OCI-LY3 (cell line): ENCODE results near the gene ZNF621.

Source experiments
- H2AFZ ChIP-seq: fragments of 200-600, 300-600 bp; shearing (Covaris generic); 2 replicates; pipeline ENCODE4 v1.6.0; 2014; ENCODE audit warnings: antibody characterized with exemption, low read depth, low read length
- H3K27ac ChIP-seq: fragments of 200-600, 300-600 bp; sonication (generic); 2 replicates; pipeline ENCODE4 v1.5.1; 2014; ENCODE audit warnings: mild to moderate bottlenecking, low read length, moderate library complexity, mixed read lengths
- H3K27me3 ChIP-seq: fragments of 200-600, 300-600 bp; sonication (generic); 2 replicates; pipeline ENCODE4 v1.6.1; 2014; ENCODE audit warnings: low read depth, low read length, mixed read lengths
- H3K36me3 ChIP-seq: fragments of 200-600, 300-600 bp; sonication (generic); replicated peaks from 2 replicates; pipeline ENCODE3; 2014; ENCODE audit warnings: low read depth, low read length, mixed read lengths
- H3K4me1 ChIP-seq: fragments of 300-600, 200-600 bp; sonication (generic); 2 replicates; pipeline ENCODE4 v1.6.1; 2014; ENCODE audit warnings: low read length, mixed read lengths
- H3K4me2 ChIP-seq: fragments of 200-600, 300-600 bp; sonication (generic); 2 replicates; pipeline ENCODE4 v1.6.1; 2014; ENCODE audit warnings: low read length, mixed read lengths
- H3K4me3 ChIP-seq: fragments of 300-600, 200-600 bp; sonication (generic); 2 replicates; pipeline ENCODE4 v1.5.1; 2014; ENCODE audit warnings: antibody characterized with exemption, mild to moderate bottlenecking, low read length, moderate library complexity
- H3K79me2 ChIP-seq: fragments of 300-600, 200-600 bp; shearing (Covaris generic); 2 replicates; pipeline ENCODE4 v1.6.1; 2014; ENCODE audit warnings: mild to moderate bottlenecking, low read length, mixed read lengths
- H3K9ac ChIP-seq: fragments of 300-600, 200-600 bp; shearing (Covaris generic); 2 replicates; pipeline ENCODE4 v1.6.0; 2014; ENCODE audit warnings: mild to moderate bottlenecking, low read length, moderate library complexity
- H3K9me3 ChIP-seq: fragments of 200-600, 300-600 bp; shearing (Covaris generic); 2 replicates; pipeline ENCODE4 v1.6.1; 2014; ENCODE audit warnings: low read length, mixed read lengths; ENCODE audit not compliant: insufficient read depth
- H4K20me1 ChIP-seq: fragments of 200-600, 300-600 bp; sonication (generic); 2 replicates; pipeline ENCODE4 v1.6.1; 2016; ENCODE audit warnings: low read length, mixed read lengths; ENCODE audit not compliant: insufficient read depth
- CTCF ChIP-seq: fragments of 200-600, 300-600 bp; sonication (generic); IDR thresholded peaks from 2 replicates; pipeline ENCODE4 v1.5.1; 2014; ENCODE audit warnings: antibody characterized with exemption, low read length, low read depth
- EZH2phosphoT487 ChIP-seq: fragments of 200-600 bp; shearing (Covaris generic); IDR thresholded peaks from 2 replicates; pipeline ENCODE4 v1.6.1; 2018; ENCODE audit warnings: antibody characterized with exemption, mixed run types, low read depth

ZNF621 gene

GRCh38 chr3:40511031-40511718 is 13.6 kb upstream of the ZNF621 start:
- Histone ChIP-seq H3K79me2 (no peaks in the 10 kb centered on the region), H3K27me3 (no peaks in the 10 kb centered on the region), H4K20me1 (no peaks in the 10 kb centered on the region), H3K4me3 (no peak overlapping the region), H3K4me1 (peaks cover 6% of the 10 kb centered on the region; the same call in 1 of the 2 replicates), H3K9ac (no peak overlapping the region), H3K9me3 (no peaks in the 10 kb centered on the region), H3K4me2 (no peak overlapping the region), H3K36me3 (no peaks in the 10 kb centered on the region), H2AFZ (no peak overlapping the region), H3K27ac (no peak overlapping the region)
- no peak for TF ChIP-seq EZH2phosphoT487
- no peak for TF ChIP-seq CTCF

DNA sequence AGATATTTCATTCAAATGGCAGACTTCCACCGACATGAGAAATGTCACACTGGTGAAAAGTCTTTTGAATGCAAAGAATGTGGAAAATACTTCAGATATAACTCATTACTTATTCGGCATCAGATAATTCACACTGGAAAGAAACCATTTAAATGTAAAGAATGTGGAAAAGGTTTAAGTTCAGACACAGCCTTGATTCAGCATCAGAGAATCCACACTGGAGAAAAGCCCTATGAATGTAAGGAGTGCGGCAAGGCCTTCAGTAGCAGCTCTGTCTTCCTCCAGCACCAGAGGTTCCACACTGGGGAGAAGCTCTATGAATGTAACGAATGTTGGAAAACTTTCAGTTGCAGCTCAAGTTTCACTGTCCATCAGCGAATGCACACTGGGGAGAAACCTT is 8.6 kb upstream of the ZNF621 start:
- Histone ChIP-seq H3K79me2 (no peaks in the 10 kb centered on the region), H3K4me3 (no peak overlapping the region), H2AFZ (no peak overlapping the region), H3K9ac (no peak overlapping the region), H3K27ac (no peak overlapping the region), H3K4me1 (no peaks in the 10 kb centered on the region), H3K4me2 (no peak overlapping the region), H3K9me3 (no peaks in the 10 kb centered on the region), H4K20me1 (no peaks in the 10 kb centered on the region), H3K36me3 (no peaks in the 10 kb centered on the region), H3K27me3 (no peaks in the 10 kb centered on the region)
- TF ChIP-seq EZH2phosphoT487 (no peak), CTCF (no peak)

DNA sequence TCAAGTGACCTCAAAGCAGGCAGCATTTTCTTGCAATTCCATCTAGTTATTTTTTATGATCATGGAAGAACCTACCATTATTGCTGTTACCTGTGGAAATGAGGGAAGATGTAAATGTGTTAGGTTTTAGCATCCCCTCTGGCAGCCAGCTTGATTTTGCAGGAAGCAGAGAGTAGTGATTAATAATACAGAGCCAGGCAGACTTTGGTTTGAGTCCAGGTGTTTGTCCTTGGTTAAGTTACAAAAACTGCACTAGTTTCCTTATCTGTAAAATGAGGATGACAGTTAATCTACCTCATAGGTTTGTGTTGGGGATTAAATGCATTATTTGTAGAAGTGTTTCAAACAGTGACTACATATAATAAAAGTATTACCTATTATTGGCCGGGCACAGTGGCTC is 6.7 kb upstream of the ZNF621 start:
- H3K9ac ChIP-seq, result no peak overlapping the region
- H3K4me2 ChIP-seq, result no peak overlapping the region
- H3K27me3 ChIP-seq, result no peaks in the 10 kb centered on the region
- H4K20me1 ChIP-seq, result no peaks in the 10 kb centered on the region
- no peaks in the 10 kb centered on the region for H3K9me3 ChIP-seq
- H3K4me3 ChIP-seq, result no peak overlapping the region
- no peaks in the 10 kb centered on the region for H3K36me3 ChIP-seq
- no peak overlapping the region for H3K27ac ChIP-seq
- no peak overlapping the region for H2AFZ ChIP-seq
- TF ChIP-seq CTCF (no peak), EZH2phosphoT487 (no peak)
- H3K79me2 ChIP-seq, result no peaks in the 10 kb centered on the region
- H3K4me1 ChIP-seq, result no peaks in the 10 kb centered on the region

- Histone ChIP-seq H3K4me2 (no peak overlapping the region), H3K27ac (no peak overlapping the region), H3K4me1 (peaks cover under 1% of the 10 kb centered on the region), H3K9me3 (no peaks in the 10 kb centered on the region), H3K9ac (no peak overlapping the region), H3K36me3 (no peaks in the 10 kb centered on the region), H3K27me3 (no peaks in the 10 kb centered on the region), H3K4me3 (no peak overlapping the region), H3K79me2 (no peaks in the 10 kb centered on the region), H4K20me1 (no peaks in the 10 kb centered on the region), H2AFZ (no peak overlapping the region)
- TF ChIP-seq EZH2phosphoT487 (no peak), CTCF (no peak)
Observed at GRCh38 chr3:40518848-40519247, 5.9 kb upstream of the ZNF621 start.
